Activated CD8-positive, alpha-beta memory T cell treated with anti-CD3 and anti-CD28 coated beads, Interleukin-2, amount 50 U/mL, for 24 hours (primary cell): ENCODE results near the gene PNLDC1.
A peak's percentile ranks its signal among the peaks of the same experiment; 100 is the strongest.

Experiments used
- DNase-seq: peaks from one replicate; pipeline ENCODE4 v3.0.0-alpha.2; 2020; ENCODE audit errors: extremely low read depth

PNLDC1 gene, protein sequence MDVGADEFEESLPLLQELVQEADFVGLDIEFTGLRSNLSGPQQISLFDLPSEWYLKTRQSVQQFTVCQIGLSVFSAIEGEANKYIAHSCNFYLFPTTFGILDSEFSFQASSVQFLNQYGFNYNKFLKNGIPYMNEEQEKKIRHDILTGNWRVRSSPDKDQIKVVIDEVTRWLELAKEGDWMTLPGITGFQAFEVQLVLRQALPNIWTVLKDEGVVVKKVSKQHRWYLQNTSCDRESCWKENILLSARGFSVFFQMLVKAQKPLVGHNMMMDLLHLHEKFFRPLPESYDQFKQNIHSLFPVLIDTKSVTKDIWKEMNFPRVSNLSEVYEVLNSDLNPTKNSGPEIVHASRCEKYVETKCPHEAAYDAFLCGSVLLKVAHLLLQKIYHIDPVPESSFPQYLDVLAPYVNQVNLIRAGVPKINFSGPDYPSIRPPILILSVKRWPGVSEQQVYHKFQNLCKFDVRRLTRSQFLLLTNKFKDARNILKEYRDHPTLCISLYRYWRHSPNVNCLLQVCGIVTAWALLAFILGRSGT

DNA sequence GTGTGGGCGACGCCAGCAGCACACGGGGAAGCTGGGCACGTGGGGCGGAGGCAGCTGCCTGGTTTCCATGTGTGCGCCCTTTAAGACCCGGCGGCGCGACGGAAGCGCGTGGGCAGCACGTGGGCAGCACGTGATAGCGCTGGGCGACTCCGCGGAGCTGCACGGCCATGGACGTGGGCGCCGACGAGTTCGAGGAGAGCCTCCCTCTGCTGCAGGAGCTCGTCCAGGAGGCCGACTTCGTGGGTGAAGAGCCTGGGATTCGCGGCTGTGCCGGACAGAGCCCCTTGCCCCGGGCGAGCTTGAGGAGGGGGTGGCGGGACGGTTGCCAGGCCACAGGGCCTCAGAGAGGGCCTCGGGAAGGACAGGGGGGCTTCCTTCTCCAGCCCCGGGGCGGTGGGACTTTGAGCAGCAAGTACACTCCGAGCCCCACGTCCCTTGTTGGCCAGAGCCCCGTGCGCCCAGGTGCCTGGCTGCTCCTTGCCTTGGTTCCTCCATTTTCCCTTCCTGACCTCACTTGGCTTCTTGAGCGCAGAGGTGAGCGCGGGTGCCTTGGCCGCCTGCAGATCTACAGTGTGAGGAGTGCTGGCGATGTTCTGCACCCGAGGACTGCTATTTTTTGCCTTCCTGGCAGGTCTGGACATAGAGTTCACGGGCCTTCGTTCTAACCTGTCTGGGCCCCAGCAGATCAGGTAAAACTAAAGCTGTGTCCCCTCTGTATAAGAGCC, at the start of gene PNLDC1:
TSS of gene PNLDC1 (plus strand) at position 136 of the 725 bp plus-strand sequence. CDS start at position 168, 32 bp downstream.
- DNase-seq: no peak

DNA sequence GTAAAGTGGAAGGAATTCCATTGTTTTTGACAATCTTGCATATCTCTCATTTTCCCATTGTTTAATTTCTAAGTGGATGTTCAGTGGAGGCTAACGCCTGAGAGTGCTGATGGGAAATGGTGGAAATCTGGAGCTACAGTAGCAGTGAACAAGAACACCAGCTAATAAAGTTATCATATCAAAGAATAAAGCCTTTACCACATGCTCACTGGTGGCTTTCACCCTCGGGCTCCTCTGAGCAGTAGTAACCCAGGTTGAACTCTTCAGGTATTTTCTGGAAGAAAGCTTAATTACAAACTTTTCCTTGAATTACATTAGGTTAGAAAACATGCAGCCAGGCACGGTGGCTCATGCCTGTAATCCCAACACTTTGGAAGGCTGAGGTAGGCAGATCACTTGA, 48.6 kb upstream of the PNLDC1 start:
- DNase-seq: no peak

DNA sequence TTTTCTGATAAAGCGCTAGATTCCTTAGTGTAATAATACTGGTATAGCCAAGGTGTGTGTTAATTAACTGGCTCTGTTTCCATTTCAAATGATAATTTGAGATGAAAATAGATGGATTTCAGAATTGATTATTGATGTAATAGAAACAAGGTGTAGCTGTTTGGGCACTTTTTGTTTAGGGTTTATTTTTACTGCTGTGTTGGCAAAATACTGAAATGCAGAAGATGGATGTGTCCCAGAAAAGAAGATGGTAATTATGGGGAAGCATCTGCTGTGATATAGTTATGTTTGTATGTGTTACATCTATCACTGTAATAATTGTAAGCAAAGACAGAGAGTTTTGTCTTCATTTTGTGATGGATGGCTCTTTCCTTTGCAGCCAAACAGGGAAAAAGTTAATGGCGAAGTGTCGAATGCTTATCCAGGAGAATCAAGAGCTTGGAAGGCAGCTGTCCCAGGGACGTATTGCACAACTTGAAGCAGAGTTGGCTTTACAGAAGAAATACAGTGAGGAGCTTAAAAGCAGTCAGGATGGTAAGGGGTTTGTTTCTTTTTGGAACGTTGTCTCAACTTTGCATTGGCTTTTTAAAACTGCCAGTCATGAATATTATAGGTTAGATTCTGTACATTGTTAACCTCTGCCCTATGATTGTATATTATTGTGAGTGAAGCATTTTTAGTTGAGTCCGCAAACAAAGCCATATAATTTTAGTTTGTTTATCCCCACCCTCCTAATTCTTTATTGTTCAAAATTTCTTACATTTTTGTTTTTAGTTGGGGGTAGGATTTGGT, 46.8 kb upstream of the PNLDC1 start:
- DNase-seq: no peak

DNA sequence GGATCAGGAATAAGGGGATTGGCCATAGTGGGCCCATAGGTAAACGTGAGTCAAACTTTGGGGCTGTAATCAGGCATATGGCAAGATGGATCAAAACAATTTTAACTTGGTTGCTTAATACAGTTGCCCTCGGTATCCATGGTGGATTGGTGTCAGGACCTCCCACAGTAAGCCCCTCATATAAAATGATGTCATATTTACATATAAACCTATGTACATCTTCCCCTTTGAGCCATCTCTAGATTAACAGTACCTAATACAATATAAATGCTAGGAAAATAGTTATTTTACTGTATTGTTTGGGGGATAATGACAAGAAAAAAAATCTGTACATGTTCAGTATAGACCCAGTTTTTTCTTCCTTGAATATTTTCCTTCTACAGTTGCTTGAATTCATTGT, 45.7 kb upstream of the PNLDC1 start:
- no peak for DNase-seq

DNA sequence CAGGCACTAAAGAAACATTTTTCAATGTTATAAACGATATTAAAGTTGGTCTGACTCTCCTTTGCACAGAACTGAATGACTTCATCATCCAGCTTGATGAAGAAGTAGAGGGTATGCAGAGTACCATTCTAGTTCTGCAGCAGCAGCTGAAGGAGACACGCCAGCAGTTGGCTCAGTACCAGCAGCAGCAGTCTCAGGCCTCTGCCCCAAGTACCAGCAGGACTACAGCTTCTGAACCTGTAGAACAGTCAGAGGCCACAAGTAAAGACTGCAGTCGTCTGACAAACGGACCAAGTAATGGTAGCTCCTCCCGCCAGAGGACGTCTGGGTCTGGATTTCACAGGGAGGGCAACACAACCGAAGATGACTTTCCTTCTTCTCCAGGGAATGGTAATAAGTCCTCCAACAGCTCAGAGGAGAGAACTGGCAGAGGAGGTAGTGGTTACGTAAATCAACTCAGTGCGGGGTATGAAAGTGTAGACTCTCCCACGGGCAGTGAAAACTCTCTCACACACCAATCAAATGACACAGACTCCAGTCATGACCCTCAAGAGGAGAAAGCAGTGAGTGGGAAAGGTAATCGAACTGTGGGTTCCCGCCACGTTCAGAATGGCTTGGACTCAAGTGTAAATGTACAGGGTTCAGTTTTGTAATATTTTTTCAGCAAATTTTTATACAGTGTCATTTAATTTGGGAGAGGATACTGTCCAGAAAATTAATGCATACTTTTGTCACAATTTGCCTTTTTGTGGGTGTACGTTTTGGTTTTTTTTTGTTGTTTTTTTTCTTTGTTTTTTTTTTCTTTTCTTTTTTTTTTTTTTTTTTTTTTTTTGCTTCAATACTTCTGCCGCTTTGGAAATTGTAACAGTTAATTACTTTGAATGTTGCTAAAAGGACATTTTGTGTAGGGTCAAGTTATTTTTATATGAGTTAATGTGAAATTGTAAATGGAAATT, 44.8 kb upstream of the PNLDC1 start:
- DNase-seq: no peak

DNA sequence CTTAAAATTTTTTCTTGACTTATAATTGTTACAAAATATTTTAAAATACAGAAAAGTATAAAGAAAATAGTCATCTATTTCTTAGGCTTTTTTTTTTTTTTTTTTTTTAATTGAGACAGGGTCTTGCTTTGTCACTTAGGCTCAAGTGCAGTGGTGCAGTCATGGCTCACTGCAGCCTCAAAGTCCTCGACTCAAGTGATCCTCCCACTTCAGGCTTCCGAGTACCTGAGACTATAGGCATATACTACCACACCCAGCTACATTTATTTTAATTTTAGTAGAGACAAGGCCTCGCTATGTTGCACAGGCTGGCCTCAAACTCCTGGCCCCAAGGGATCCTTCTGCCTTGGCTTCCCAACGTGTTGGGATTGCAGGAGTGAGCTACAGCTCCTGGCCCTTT, 43.6 kb upstream of the PNLDC1 start:
- no peak for DNase-seq

DNA sequence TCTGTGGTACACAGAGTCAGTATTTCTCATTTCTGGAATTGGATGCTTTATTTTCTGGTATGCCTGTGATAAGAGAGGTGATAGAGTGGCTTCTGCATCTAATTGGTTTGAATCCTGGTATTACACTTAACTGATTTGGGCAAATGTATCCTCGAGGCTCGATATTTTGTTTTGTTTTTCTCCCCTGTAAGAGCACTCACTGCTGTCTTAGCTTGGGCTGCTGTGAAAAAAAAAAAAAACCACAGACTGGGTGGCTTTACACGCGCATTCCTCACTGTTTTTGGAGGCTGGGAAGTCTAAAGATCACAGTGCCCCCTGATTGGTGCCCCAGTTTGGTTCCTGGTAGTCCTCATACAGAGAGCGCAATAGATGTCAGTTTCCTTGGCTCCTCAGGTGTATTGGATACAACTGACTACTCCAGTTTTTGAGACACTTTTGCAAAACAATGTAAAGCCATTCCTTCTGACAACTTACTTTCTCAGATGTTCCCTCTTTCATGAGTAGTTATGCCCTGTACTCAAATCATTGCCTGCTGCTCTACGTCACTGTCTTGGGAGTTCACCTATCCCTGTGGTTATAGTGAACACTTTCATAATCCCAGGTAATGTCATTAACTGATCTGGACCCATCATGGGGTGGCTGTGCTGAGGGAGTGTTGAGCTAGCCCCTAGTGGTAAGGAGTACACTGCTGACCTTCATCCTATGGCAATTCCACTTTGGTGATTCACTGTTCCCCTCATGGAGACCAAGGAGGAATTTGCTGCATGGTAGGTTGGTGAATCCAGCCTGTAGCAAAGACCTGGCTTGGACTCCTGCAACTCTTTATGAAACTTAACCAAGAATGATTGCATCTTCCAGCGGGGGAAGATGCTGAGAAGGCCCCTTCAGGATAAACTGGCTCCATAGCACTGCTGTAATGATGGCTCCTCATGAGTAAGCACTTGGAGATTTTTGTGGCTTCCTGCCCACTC, 41.8 kb upstream of the PNLDC1 start:
- no peak for DNase-seq

DNA sequence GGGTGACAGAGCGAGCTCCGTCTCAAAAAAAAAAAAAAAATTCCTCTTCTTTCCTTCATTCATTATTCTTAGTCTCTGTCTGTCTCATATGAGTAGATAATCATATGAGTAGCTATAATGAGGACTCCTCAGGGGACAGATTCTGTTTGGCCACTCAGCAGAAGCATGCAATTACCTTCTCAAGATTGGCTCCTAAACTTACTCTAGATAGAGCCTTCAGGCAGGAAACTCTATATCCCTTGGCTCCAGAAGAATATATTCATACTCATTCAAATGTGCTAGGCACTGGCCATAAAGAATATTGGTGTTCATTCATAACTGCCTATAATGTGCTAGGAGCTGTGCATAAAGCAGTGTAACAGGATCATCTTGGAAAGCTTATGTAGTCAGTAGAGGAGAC, 40.4 kb upstream of the PNLDC1 start:
- DNase-seq: no peak

DNA sequence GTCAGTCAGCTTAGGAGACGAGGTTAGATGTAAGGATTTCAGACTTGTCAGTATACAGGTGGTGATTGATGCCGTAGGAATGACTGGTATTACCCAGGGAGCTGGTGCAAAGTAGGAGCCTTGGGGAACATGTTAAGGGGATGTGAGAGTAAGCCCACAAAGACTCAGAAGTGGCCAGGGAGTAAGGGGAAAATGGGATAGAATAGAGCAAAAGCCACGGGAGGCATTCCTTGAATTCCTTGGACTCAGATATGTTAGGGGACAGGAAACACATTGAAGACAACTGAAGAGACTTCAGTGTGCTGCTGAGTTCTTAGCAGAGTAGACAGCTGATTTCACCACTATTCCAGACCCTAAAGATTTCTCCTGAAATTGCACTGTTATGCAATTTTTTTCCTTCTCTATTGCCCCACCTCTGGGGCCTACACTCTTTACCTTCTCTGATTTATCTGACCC, 39.4 kb upstream of the PNLDC1 start:
- DNase-seq: no peak

DNA sequence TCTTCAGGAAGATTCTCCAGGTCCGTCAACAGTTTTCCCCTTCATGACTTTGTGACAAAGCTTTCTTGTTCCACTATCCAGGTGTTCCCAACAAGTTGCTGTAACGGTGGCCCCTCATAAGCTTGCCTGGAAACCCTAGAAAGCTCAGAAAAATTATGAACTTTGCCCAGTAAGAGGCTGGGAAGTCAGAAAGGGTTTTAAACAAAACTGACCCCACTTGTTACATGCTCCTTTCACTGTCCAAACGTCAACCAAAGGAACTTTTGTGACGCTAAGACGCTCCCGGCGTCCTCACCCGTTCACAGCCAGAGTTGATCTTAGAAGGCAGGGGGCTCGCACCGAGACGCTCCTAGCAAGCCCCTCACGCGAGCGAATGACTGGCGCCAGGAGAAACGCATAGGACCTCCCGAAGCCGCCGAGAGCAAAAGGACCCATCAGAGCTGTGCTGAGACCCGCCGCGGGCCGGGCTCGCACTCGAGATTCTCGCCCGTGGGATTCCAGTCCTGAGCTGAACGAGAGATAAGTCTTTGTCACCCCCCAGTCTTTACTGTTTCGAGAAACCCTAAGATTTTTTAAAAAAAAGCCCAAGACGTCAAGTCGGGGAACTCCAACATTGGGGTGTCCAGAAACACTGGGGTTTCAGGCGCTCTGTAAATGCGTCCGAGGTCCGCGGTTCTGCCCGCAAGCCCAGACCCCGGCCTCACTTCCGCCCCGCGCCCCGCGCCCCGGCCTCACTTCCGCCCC, 38.8 kb upstream of the PNLDC1 start:
- no peak for DNase-seq

DNA sequence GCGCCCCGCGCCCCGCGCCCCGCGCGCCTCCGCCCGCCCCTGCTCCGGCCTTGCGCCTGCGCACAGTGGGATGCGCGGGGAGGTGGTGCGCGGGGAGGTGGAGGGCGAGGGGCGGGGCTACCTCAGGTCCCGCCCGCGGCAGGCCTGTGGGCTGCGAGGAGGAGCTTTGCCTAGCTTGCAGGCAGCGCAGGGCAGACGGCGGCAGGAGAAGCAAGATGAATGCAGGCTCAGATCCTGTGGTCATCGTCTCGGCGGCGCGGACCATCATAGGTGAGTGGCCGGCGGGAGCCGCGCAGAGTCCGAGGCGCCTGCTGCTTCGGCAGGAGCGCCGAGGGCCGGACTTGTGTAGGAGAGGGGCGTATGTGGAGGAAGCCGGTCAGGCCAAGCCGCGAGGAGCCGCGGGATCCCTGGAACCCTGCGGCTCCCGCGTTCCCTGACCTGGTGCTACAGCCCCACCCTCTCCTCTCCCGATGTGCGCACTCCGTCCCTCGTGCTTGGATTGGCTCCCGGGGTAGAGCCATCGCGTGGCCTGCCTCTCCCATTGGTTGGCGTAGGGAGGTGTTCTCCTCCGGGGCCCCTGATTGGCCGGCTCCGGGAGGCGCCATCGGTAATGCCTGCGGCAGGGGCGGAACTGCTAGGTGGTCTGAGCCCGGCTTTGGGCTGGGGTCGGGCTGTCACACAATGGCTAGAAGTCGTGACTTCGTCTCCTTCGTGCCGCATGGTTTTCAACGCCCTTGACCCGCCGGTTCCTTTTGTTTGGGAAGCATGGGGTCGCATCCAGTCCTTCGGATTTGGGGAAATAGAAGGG, 38.0 kb upstream of the PNLDC1 start, which contains the start of gene ACAT2:
TSS of gene ACAT2 (plus strand) at position 173 of the 808 bp plus-strand sequence. CDS start at position 216, 43 bp downstream.
- peak; percentile 86 for DNase-seq

DNA sequence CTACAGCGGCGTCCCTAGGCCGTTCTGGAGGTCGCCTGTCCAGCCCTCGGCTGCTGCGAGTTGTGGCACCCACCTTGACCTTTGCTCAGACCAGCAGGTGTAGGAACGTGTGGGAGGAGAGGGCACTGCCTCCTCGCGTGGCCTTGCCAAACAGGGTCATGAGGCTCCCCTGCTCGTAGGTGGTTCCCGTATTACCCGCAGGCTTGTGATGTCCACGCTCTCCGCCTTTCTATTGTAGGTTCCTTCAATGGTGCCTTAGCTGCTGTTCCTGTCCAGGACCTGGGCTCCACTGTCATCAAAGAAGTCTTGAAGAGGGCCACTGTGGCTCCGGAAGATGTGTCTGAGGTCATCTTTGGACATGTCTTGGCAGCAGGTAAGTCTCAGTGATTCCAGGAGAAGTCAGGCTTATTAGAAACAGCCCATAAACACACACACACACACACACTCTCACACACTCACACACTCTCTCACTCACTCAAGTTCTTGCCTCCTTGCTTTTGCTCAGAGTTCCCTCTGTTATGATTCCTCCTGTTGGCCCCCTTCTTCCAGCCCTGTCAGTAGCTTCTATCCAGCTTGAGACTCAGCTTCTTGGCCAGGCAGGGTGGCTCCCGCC, 37.3 kb upstream of the PNLDC1 start:
- DNase-seq: no peak

DNA sequence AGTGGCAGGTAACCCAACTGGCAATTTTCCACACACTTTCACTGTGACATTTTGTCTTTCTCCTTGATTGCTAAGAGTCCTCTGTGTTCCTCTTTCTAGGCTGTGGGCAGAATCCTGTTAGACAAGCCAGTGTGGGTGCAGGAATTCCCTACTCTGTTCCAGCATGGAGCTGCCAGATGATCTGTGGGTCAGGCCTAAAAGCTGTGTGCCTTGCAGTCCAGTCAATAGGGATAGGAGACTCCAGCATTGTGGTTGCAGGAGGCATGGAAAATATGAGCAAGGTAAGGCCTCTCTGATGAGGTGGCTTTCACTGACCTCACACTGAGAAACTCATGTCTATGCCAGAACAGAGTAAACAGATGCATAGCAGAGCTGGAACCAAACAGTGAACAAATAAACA, 33.2 kb upstream of the PNLDC1 start:
- no peak for DNase-seq

DNA sequence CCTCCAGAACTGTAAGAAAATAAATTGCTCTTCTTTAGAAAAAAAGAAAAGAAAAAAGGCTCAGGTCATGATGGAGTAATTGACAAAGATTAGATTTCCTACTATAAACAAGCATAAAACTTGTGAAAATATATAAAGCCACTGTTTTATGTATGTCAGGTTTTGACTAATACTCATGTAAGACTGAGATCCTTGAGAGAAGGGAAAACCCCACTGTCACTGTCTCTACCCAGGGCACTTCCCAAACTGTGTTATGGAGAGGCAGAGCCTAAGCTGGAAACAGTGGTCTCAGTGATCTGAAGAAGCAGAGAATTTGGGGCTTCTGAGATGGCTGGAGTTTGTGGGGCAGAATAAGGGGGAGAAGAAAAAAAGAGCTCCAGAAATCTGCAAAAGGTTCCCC, 30.6 kb upstream of the PNLDC1 start:
- no peak for DNase-seq

DNA sequence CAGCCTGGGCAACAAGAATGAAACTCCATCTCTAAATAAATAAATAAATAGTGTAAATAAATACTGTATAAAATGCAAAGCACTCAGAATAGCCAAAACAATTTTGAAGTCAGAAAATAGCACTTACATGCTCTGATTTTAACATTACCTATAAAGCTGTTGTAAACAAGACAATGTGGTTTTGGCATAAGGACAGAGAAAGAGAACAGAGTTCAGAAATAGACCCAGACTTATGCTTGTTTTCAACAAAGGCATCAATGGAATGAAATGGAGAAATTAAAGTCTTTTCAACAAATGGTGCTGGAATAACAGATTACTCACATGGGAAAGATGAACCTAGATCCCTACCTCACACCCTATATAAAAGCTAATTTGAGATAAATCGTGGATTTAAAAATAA, 27.9 kb upstream of the PNLDC1 start:
- DNase-seq: no peak

DNA sequence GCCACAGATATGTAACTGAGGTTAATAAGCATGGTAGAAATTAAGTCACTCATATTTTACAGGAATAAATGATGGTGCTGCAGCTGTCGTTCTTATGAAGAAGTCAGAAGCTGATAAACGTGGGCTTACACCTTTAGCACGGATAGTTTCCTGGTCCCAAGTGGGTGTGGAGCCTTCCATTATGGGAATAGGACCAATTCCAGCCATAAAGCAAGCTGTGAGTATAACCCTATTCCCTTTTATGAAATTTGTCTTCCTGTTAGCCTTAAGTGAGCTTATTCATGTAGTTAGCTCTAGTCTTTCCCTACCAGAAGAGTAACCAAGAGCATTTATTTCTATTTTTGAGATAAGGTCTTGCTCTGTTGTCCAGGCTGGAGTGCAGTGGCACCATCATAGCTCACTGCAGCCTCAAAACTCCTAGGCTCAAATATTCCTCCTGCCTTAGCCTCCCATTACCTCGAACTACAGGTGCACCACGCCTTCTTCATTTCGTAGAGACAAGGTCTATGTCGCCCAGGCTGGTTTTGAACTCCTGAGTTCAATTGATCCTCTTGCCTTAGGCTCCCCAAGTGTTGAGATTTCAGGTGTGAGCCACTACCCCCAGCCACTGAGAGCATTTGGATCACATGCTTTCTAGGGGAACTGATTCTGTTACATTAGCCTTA, 22.7 kb upstream of the PNLDC1 start:
- DNase-seq: no peak

DNA sequence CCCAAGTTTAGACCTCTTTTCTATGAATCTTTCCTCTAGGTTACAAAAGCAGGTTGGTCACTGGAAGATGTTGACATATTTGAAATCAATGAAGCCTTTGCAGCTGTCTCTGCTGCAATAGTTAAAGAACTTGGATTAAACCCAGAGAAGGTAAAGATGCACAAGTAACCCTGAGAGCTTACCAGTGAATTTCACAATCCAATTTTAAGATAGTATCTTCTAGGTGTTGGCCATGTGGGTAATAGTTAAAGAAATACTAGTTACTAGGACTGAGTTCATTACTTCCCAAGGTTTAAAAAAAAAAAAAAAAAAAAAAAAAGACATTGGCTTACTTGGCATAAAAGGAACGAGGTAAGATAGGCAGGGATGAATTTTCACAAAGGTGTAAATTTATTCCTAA, 21.9 kb upstream of the PNLDC1 start:
- DNase-seq: no peak
